WTC11 (cell line): ENCODE results near the gene GRM7. TPM values are rescaled to one million over a fixed set of nuclear protein-coding genes. Genes with fewer than 3 reads are reported as not detected.

Experiments used
- ATAC-seq: fragments of 200-7000 bp; cut with Tn5 transposase; 2 replicates; pipeline ENCODE4 v1.10.0; 2021; ENCODE audit warnings: mild to moderate bottlenecking, moderate library complexity
- CTCF ChIA-PET: fragments of 300-600 bp; sonication (Branson Sonifier 250); formaldehyde crosslinking; loops from one replicate; lab custom pipeline; 2021; ENCODE audit warnings: antibody characterized with exemption; lab: Charles Lee
- POLR2A ChIA-PET: fragments of 350-600 bp; sonication (Branson Sonifier 250); formaldehyde crosslinking; loops from one replicate; lab custom pipeline; 2021; ENCODE audit warnings: antibody characterized with exemption; lab: Charles Lee
- DNase-seq: peaks from one replicate; pipeline ENCODE4 v3.0.0; 2021; ENCODE audit warnings: low spot score
- H3K27ac Mint-ChIP-seq: 2 replicates; pipeline ENCODE4 v1.8.0; 2021; ENCODE audit warnings: mixed read lengths
- H3K27me3 Mint-ChIP-seq: 2 replicates; pipeline ENCODE4 v1.8.0; 2021; ENCODE audit warnings: low read depth, mild to moderate bottlenecking, moderate library complexity, mixed read lengths
- H3K36me3 Mint-ChIP-seq: 2 replicates; pipeline ENCODE4 v1.8.0; 2021; ENCODE audit warnings: mixed read lengths
- H3K4me1 Mint-ChIP-seq: 2 replicates; pipeline ENCODE4 v1.8.0; 2022; ENCODE audit warnings: mixed read lengths
- H3K4me3 Mint-ChIP-seq: 2 replicates; pipeline ENCODE4 v1.8.0; 2021; ENCODE audit warnings: mild to moderate bottlenecking, moderate library complexity, mixed read lengths
- H3K9me3 Mint-ChIP-seq: 2 replicates; pipeline ENCODE4 v1.8.0; 2021; ENCODE audit warnings: mixed read lengths
- ATF1 ChIP-seq: sonication (generic); formaldehyde crosslinking; IDR thresholded peaks from 2 replicates; pipeline ENCODE4 v1.8.1; 2023; ENCODE audit warnings: mild to moderate bottlenecking, moderate library complexity, missing genetic modification reagents
- ESRRA ChIP-seq: sonication (generic); formaldehyde crosslinking; IDR thresholded peaks from 2 replicates; pipeline ENCODE4 v1.8.1; 2022; ENCODE audit warnings: mild to moderate bottlenecking, missing genetic modification reagents, borderline replicate concordance
- ETV6 ChIP-seq: sonication (generic); formaldehyde crosslinking; IDR thresholded peaks from 2 replicates; pipeline ENCODE4 v1.8.1; 2022; ENCODE audit warnings: mild to moderate bottlenecking, missing genetic modification reagents
- FOXP1 ChIP-seq: sonication (generic); formaldehyde crosslinking; IDR thresholded peaks from 2 replicates; pipeline ENCODE4 v1.8.0; 2022; ENCODE audit warnings: missing genetic modification reagents, mild to moderate bottlenecking, moderate library complexity, borderline replicate concordance
- GTF2I ChIP-seq: fragments of 250-450 bp; sonication (Bioruptor Pico); conservative IDR thresholded peaks from 2 replicates; pipeline ENCODE4 v1.4.0; 2021; ENCODE audit warnings: mild to moderate bottlenecking
- JUN ChIP-seq: sonication (generic); formaldehyde crosslinking; IDR thresholded peaks from 2 replicates; pipeline ENCODE4 v1.8.0; 2023; ENCODE audit warnings: mild to moderate bottlenecking, missing genetic modification reagents
- MXD4 ChIP-seq: fragments of 250-450 bp; sonication (Bioruptor Pico); IDR thresholded peaks from 2 replicates; pipeline ENCODE4 v1.8.0; 2021; ENCODE audit warnings: mild to moderate bottlenecking, moderate library complexity, borderline replicate concordance
- NFATC4 ChIP-seq: fragments of 250-450 bp; sonication (Bioruptor Pico); IDR thresholded peaks from 2 replicates; pipeline ENCODE4 v1.9.0; 2021; ENCODE audit warnings: mild to moderate bottlenecking
- NR3C1 ChIP-seq: sonication (generic); formaldehyde crosslinking; conservative IDR thresholded peaks from 2 replicates; pipeline ENCODE4 v1.8.1; 2023; ENCODE audit warnings: low read depth, mild to moderate bottlenecking, missing genetic modification reagents
- OVOL2 ChIP-seq: fragments of 250-450 bp; sonication (Bioruptor Pico); IDR thresholded peaks from 2 replicates; pipeline ENCODE4 v1.9.0; 2021; ENCODE audit warnings: mild to moderate bottlenecking, borderline replicate concordance
- PRRX2 ChIP-seq: fragments of 250-450 bp; sonication (Bioruptor Pico); IDR thresholded peaks from 2 replicates; pipeline ENCODE4 v1.8.0; 2021; ENCODE audit warnings: mild to moderate bottlenecking
- TCF7 ChIP-seq: sonication (generic); formaldehyde crosslinking; IDR thresholded peaks from 2 replicates; pipeline ENCODE4 v1.8.0; 2022; ENCODE audit warnings: mild to moderate bottlenecking, low read depth, missing genetic modification reagents, moderate library complexity
- ZNF232 ChIP-seq: sonication (generic); formaldehyde crosslinking; IDR thresholded peaks from 2 replicates; pipeline ENCODE4 v1.8.0; 2022; ENCODE audit warnings: mild to moderate bottlenecking, missing genetic modification reagents
- ZNF317 ChIP-seq: sonication (generic); formaldehyde crosslinking; IDR thresholded peaks from 2 replicates; pipeline ENCODE4 v1.8.1; 2023; ENCODE audit warnings: low read depth, mild to moderate bottlenecking, moderate library complexity, missing genetic modification reagents, borderline replicate concordance
- ZNF396 ChIP-seq: fragments of 250-450 bp; sonication (Bioruptor Pico); IDR thresholded peaks from 2 replicates; pipeline ENCODE4 v1.8.0; 2021; ENCODE audit warnings: mild to moderate bottlenecking, moderate library complexity, borderline replicate concordance
- ZNF416 ChIP-seq: fragments of 250-450 bp; sonication (Bioruptor Pico); IDR thresholded peaks from 2 replicates; pipeline ENCODE4 v1.9.0; 2021; ENCODE audit warnings: mild to moderate bottlenecking, inconsistent platforms
- ZNF423 ChIP-seq: fragments of 250-450 bp; sonication (Bioruptor Pico); IDR thresholded peaks from 2 replicates; pipeline ENCODE4 v2.1.2; 2022; ENCODE audit warnings: mild to moderate bottlenecking, moderate library complexity
- total RNA-seq: library from RNA; stranded (reverse); gene quantifications from 3 replicates; pipeline ENCODE4 v1.2.3, GENCODE V29; 2021
- TF ChIP-seq, protein P1 (sequence below): fragments of 200-600 bp; IDR thresholded peaks from 2 replicates; pipeline ENCODE4 v1.8.0; 2022; ENCODE audit warnings: antibody characterized with exemption
- TF ChIP-seq, protein P2 (sequence below): sonication (generic); formaldehyde crosslinking; conservative IDR thresholded peaks from 2 replicates; pipeline ENCODE4 v1.8.1; 2022; ENCODE audit warnings: mild to moderate bottlenecking, missing genetic modification reagents
- TF ChIP-seq, protein P3 (sequence below): fragments of 250-450 bp; sonication (Bioruptor Pico); IDR thresholded peaks from 2 replicates; pipeline ENCODE4 v1.9.0; 2021; ENCODE audit warnings: mild to moderate bottlenecking
- TF ChIP-seq, protein P4 (sequence below): sonication (generic); formaldehyde crosslinking; IDR thresholded peaks from 2 replicates; pipeline ENCODE4 v1.8.1; 2023; ENCODE audit warnings: mild to moderate bottlenecking, missing genetic modification reagents

The GRM7 gene
- total RNA-seq, 1 experiment from 2014 or later, result 0.42 TPM

DNA sequence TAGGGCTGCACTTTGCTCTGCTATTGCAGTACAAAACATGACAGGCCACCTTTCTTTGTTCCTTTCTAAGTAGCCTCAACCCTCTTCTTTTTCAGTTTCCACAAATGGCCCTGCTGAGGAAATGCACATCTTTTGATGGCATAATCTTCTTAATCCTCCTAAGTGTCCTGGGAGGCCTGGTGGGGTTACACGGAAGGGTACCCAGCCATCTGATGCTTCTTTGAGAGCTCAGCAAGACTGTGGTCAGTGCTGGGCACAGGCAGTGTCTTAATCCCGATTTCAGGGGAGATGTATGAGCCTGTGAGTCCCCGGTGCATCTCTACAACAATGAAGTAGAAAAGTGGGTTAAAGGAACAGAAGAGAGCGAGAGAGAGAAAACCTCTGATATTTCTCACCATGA is 404.8 kb downstream of the GRM7 start:
- Mint-ChIP-seq H3K4me1 (peaks cover 23% of the 10 kb centered on the region), H3K27ac (no peak overlapping the region), H3K9me3 (peaks cover 8% of the 10 kb centered on the region), H3K36me3 (no peaks in the 10 kb centered on the region), H3K4me3 (no peak overlapping the region), H3K27me3 (no peaks in the 10 kb centered on the region)
- ChIA-PET CTCF (no interaction called here), POLR2A (no interaction called here)
- ATAC-seq (no peak), DNase-seq (no peak)
- TF ChIP-seq, protein P1, sequence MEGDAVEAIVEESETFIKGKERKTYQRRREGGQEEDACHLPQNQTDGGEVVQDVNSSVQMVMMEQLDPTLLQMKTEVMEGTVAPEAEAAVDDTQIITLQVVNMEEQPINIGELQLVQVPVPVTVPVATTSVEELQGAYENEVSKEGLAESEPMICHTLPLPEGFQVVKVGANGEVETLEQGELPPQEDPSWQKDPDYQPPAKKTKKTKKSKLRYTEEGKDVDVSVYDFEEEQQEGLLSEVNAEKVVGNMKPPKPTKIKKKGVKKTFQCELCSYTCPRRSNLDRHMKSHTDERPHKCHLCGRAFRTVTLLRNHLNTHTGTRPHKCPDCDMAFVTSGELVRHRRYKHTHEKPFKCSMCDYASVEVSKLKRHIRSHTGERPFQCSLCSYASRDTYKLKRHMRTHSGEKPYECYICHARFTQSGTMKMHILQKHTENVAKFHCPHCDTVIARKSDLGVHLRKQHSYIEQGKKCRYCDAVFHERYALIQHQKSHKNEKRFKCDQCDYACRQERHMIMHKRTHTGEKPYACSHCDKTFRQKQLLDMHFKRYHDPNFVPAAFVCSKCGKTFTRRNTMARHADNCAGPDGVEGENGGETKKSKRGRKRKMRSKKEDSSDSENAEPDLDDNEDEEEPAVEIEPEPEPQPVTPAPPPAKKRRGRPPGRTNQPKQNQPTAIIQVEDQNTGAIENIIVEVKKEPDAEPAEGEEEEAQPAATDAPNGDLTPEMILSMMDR, result no peak
- TF ChIP-seq ETV6 (CRISPR knock-in tag) (no peak), ZNF317 (no peak), ZNF423 (CRISPR knock-in tag) (no peak), NR3C1 (no peak)
- TF ChIP-seq, protein P2, sequence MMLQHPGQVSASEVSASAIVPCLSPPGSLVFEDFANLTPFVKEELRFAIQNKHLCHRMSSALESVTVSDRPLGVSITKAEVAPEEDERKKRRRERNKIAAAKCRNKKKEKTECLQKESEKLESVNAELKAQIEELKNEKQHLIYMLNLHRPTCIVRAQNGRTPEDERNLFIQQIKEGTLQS (CRISPR knock-in tag), result no peak

DNA sequence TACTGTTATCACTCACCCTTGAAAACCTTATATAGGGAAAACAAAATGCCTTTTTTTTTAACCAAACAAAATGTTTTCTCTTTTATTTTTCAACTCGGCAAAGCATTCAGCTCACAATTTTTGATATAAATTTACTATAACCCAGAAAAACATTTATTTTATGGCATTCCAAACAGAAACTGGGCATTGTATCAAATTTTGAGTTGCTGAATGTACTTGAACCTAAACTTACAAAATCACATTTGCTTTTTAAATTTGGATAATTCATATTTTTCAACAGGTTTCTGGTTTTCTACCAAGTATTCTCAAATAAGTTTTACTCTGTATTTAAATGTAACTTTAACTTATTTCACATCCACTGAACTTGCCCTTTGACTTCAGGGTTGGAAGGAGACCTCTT is 405.6 kb downstream of the GRM7 start:
- no peak overlapping the region for H3K4me3 Mint-ChIP-seq
- no peak for TF ChIP-seq ESRRA (CRISPR knock-in tag)
- no peak for TF ChIP-seq PRRX2 (CRISPR knock-in tag)
- no peak for TF ChIP-seq FOXP1 (CRISPR knock-in tag)
- no peak for TF ChIP-seq NFATC4
- no peak for TF ChIP-seq ZNF396
- TF ChIP-seq OVOL2 (CRISPR knock-in tag), result no peak
- TF ChIP-seq GTF2I (CRISPR knock-in tag), result no peak
- TF ChIP-seq, protein P3, sequence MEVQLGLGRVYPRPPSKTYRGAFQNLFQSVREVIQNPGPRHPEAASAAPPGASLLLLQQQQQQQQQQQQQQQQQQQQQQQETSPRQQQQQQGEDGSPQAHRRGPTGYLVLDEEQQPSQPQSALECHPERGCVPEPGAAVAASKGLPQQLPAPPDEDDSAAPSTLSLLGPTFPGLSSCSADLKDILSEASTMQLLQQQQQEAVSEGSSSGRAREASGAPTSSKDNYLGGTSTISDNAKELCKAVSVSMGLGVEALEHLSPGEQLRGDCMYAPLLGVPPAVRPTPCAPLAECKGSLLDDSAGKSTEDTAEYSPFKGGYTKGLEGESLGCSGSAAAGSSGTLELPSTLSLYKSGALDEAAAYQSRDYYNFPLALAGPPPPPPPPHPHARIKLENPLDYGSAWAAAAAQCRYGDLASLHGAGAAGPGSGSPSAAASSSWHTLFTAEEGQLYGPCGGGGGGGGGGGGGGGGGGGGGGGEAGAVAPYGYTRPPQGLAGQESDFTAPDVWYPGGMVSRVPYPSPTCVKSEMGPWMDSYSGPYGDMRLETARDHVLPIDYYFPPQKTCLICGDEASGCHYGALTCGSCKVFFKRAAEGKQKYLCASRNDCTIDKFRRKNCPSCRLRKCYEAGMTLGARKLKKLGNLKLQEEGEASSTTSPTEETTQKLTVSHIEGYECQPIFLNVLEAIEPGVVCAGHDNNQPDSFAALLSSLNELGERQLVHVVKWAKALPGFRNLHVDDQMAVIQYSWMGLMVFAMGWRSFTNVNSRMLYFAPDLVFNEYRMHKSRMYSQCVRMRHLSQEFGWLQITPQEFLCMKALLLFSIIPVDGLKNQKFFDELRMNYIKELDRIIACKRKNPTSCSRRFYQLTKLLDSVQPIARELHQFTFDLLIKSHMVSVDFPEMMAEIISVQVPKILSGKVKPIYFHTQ, result no peak
- H3K27me3 Mint-ChIP-seq, result no peaks in the 10 kb centered on the region
- peaks cover 8% of the 10 kb centered on the region for H3K9me3 Mint-ChIP-seq
- H3K27ac Mint-ChIP-seq, result no peak overlapping the region
- no peak for DNase-seq
- ATAC-seq, result no peak
- ChIA-PET CTCF (no interaction called here), POLR2A (no interaction called here)
- no peaks in the 10 kb centered on the region for H3K36me3 Mint-ChIP-seq
- H3K4me1 Mint-ChIP-seq, result peaks cover 15% of the 10 kb centered on the region

DNA sequence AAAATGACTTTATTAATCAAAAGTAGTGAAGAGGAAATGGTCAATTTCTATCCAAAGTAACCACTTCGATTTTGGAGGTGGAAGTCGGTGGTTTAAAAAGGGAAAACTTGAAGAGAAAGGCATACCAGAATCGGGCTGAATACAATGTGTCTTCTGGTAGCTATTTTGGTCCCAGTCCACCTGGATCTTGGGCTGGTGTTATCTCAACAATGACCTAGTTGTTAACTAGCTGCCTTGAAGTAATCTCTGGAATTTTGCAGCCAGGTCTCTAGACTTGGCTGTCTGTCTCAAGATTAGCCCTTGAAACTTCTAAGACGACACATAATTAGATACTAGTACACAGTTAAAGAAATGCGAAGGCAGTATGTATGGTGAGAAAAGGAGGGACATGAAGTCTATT is 409.8 kb downstream of the GRM7 start:
- Mint-ChIP-seq H3K27ac (no peak overlapping the region), H3K27me3 (no peaks in the 10 kb centered on the region), H3K36me3 (no peaks in the 10 kb centered on the region), H3K9me3 (peaks cover 8% of the 10 kb centered on the region), H3K4me3 (no peak overlapping the region), H3K4me1 (peaks cover 10% of the 10 kb centered on the region)
- no peak for TF ChIP-seq ZNF232 (CRISPR knock-in tag)
- TF ChIP-seq ATF1 (CRISPR knock-in tag), result no peak
- no peak for TF ChIP-seq ZNF416 (CRISPR knock-in tag)
- TF ChIP-seq, protein P4, sequence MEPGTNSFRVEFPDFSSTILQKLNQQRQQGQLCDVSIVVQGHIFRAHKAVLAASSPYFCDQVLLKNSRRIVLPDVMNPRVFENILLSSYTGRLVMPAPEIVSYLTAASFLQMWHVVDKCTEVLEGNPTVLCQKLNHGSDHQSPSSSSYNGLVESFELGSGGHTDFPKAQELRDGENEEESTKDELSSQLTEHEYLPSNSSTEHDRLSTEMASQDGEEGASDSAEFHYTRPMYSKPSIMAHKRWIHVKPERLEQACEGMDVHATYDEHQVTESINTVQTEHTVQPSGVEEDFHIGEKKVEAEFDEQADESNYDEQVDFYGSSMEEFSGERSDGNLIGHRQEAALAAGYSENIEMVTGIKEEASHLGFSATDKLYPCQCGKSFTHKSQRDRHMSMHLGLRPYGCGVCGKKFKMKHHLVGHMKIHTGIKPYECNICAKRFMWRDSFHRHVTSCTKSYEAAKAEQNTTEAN (CRISPR knock-in tag), result no peak
- TF ChIP-seq TCF7 (CRISPR knock-in tag), result no peak
- TF ChIP-seq MXD4 (CRISPR knock-in tag), result no peak
- no peak for TF ChIP-seq JUN (CRISPR knock-in tag)
- DNase-seq (no peak), ATAC-seq (no peak)
- ChIA-PET POLR2A (no interaction called here), CTCF (no interaction called here)
